Kidney epithelial cell (primary cell): ENCODE data around the gene VAV2. TPM values are rescaled to one million over a fixed set of nuclear protein-coding genes. Genes with fewer than 3 reads are reported as not detected.

ENCODE experiments used
- DNase-seq: peaks from one replicate; pipeline ENCODE4 v3.0.0-alpha.2; 2010; ENCODE audit warnings: low read depth
- H3K27me3 ChIP-seq: 2 replicates; pipeline ENCODE4 v1.6.0; 2011; ENCODE audit warnings: low read length; ENCODE audit not compliant: control insufficient read depth, insufficient read depth
- H3K36me3 ChIP-seq: 2 replicates; pipeline ENCODE4 v1.5.1; 2011; ENCODE audit warnings: low read length; ENCODE audit not compliant: control insufficient read depth, insufficient read depth
- H3K4me3 ChIP-seq: 2 replicates; pipeline ENCODE4 v1.5.1; 2011; ENCODE audit warnings: low read depth, mild to moderate bottlenecking, control low read depth, low read length
- CTCF ChIP-seq: IDR thresholded peaks from 2 replicates; pipeline ENCODE4 v1.5.1; 2011; ENCODE audit warnings: mild to moderate bottlenecking, moderate library complexity, low read length, control low read depth, inconsistent platforms; ENCODE audit not compliant: insufficient read depth, poor library complexity, severe bottlenecking
- total RNA-seq: library from RNA; depleted of rRNA; stranded (reverse); fragments of >200 nt; gene quantifications from 2 replicates; pipeline ENCODE4 v1.2.3, GENCODE V29; 2015

Gene VAV2
- total RNA-seq, 1 donor from 2014 or later, result 37.8 TPM

DNA sequence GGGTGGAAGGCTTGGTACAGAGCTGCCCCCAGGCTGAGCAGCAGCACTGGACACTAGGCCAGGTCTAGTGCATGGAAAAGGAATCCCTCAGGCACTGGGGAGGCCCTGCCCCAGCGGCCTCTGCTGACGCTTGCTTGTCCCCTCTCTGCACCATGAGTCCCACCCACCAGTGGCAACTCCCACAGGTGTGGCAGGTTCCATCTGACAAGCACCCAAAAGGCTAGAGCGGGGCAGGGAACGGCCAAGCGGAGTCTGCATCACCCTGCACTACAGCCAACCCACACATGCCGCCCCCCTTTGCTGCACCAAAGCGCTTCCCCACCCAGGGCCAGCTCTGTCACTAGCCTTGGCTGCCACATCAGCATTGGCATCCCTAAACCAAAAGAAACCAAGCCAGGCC is 138.8 kb downstream of the VAV2 start:
- peaks cover 2% of the 10 kb centered on the region for H3K36me3 ChIP-seq
- DNase-seq, result no peak
- H3K4me3 ChIP-seq, result no peak overlapping the region
- TF ChIP-seq CTCF, result no peak
- no peaks in the 10 kb centered on the region for H3K27me3 ChIP-seq

DNA sequence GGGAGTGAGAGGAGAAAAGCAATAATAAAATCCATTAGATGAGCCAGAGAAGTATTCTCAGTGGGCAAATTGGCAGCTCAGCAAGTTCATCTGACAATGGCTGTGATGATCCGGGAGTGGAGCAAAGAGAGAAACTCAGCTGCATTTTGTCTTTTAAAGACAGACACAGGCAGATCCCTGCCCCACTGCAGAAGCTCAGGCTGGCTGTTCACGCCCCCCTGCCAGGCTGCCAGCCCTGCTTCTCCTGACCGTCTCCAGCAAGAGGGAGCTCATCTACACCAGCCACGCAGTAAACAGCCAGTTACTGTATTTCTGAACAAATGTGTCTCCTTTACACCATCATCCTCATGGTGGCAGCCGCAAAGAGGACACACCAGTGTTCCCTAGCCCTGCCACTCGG is 139.7 kb downstream of the VAV2 start:
- DNase-seq, result no peak
- no peak for TF ChIP-seq CTCF
- Histone ChIP-seq H3K36me3 (peaks cover 2% of the 10 kb centered on the region), H3K4me3 (no peak overlapping the region), H3K27me3 (no peaks in the 10 kb centered on the region)

DNA sequence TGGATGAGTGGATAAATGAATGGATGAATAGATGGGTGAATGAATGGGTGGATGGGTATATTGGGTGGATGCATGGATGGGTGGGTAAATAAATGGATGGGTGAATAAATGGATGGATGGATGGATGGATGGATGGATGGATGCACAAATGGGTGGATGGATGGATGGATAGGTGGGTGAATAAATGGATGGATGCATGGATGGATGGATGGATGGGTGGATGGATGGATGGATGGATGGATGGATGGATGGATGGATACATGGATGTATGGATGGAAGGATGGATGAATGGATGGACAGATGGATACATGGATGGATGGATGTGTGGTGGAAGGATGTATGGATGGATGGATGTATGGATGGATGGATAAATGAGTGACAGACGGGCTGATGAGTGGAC is 140.4 kb downstream of the VAV2 start:
- no peak for TF ChIP-seq CTCF
- Histone ChIP-seq H3K36me3 (no peaks in the 10 kb centered on the region), H3K4me3 (no peak overlapping the region), H3K27me3 (no peaks in the 10 kb centered on the region)
- no peak for DNase-seq

GRCh38 chr9:133850937-133851336 is 141.2 kb downstream of the VAV2 start:
- no peak for DNase-seq
- no peak for TF ChIP-seq CTCF
- Histone ChIP-seq H3K4me3 (no peak overlapping the region), H3K27me3 (no peaks in the 10 kb centered on the region), H3K36me3 (no peaks in the 10 kb centered on the region)

DNA sequence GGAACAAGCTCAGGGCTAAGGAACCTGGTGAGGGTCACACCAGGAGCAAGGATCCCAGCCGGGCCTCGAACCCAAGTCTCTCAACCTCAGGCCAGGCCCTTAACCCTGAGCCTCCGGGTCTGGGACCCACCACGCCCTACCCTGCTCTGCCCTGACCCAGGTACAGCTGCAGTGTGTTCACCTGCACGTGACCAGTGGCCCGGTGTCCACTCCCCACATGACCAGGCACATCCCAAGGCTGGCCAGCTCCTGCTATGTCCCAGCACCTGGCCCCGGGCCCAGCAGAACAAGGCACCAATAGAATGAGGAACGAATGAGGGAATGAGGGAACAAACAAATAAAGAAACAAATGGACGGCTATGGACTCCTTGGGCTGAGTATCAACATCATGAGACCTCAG is 142.0 kb downstream of the VAV2 start:
- Histone ChIP-seq H3K4me3 (no peak overlapping the region), H3K27me3 (no peaks in the 10 kb centered on the region), H3K36me3 (no peaks in the 10 kb centered on the region)
- TF ChIP-seq CTCF, result no peak
- DNase-seq, result no peak

DNA sequence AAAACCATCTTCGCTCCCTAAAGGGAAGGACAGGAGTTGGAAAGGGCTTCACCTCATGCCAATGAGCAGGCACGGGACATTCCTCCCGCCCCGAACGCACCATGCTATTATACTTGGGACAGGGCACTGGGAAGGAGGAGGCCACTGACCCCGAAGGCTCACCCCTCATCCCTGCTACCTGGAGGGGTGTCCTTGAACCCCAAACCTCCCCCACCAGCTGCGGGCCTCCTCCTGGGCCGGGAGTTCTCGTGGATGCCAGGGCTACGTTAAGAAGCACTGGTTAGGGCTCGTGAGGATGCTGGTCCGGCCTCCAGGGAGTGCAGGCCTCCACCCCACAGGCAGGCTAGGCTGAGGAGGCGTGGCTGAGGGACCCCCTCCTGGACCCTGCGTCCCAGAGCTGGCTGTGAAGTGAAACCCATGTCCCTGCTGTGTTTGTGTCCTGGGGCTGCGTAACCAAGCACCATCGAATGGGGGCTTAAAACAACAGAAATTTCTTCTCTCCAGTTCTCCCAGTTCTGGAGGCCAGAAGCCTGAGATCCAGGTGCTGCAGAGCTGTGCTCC is 142.9 kb downstream of the VAV2 start:
- TF ChIP-seq CTCF, result no peak
- no peak overlapping the region for H3K4me3 ChIP-seq

More for the DNA sequence above, 142.9 kb downstream of the VAV2 start:
- DNase-seq, result no peak
- Histone ChIP-seq H3K27me3 (no peaks in the 10 kb centered on the region), H3K36me3 (no peaks in the 10 kb centered on the region)
